CD4-positive, alpha-beta T cell treated with Interferon alpha-2 for 1 hour (primary cell): Measurements from ENCODE around the gene PDIA2.
"Not testable (repeated sequence)": the region's sequence is repeated elsewhere in the genome, so short reads cannot be mapped to it uniquely, and the experiment has no call there.

Source experiments
- DNase-seq, 2 donors: peaks; one replicate each; pipeline ENCODE4 v3.0.0-alpha.2; 2020 to 2022

Gene PDIA2

GRCh38 chr16:263944-264343 lies 19.0 kb upstream of the PDIA2 start:
- DNase-seq, result no peak

GRCh38 chr16:264440-264951 lies 18.5 kb upstream of the PDIA2 start:
- no peak for DNase-seq

- no peak for DNase-seq
Measured at GRCh38 chr16:265002-265529, 17.9 kb upstream of the PDIA2 start.

GRCh38 chr16:265711-266110 lies 17.3 kb upstream of the PDIA2 start:
- no peak for DNase-seq

GRCh38 chr16:266258-267164 lies 16.5 kb upstream of the PDIA2 start:
- no peak for DNase-seq

GRCh38 chr16:267562-267961 lies 15.4 kb upstream of the PDIA2 start:
- DNase-seq, result not testable (repeated sequence)

GRCh38 chr16:268141-269053 lies 14.6 kb upstream of the PDIA2 start:
- DNase-seq, result no peak

GRCh38 chr16:269061-269796 lies 13.7 kb upstream of the PDIA2 start:
- DNase-seq, result no peak

GRCh38 chr16:270381-271255 lies 12.3 kb upstream of the PDIA2 start:
- DNase-seq, result no peak

- DNase-seq, result no peak
Measured at GRCh38 chr16:272633-273546, 10.1 kb upstream of the PDIA2 start.

- DNase-seq, result no peak
Measured at GRCh38 chr16:273547-274421, 9.2 kb upstream of the PDIA2 start.

- DNase-seq, result peak in 1 of 2 donors; percentile 11
Measured at GRCh38 chr16:275041-275641, 7.8 kb upstream of the PDIA2 start.

GRCh38 chr16:275786-276232 lies 7.2 kb upstream of the PDIA2 start, which contains the start of gene RGS11:
RGS11 (minus strand) TSS chr16:275944; CDS start chr16:275911, 33 bp downstream.
- no peak for DNase-seq

- DNase-seq, result no peak
Measured at GRCh38 chr16:276426-277077, 6.4 kb upstream of the PDIA2 start.

- peak; percentile 16 to 66 for DNase-seq
Measured at GRCh38 chr16:278863-279366, 4.0 kb upstream of the PDIA2 start.

GRCh38 chr16:279531-279930 lies 3.4 kb upstream of the PDIA2 start:
- DNase-seq, result no peak

GRCh38 chr16:280005-280460 lies 2.9 kb upstream of the PDIA2 start:
- DNase-seq, result no peak

GRCh38 chr16:280552-280951 lies 2.4 kb upstream of the PDIA2 start, which contains the start of gene ARHGDIG:
ARHGDIG (plus strand) TSS chr16:280591; CDS start chr16:280681, 90 bp downstream.
- DNase-seq, result no peak
